NCI-H2196 treated with DMSO at 0.1 percent for 48 hours (cell line): ENCODE measurements around the gene COMT.

ENCODE experiments used
- DNase-seq: peaks from one replicate; lab custom pipeline; 2025; ENCODE audit not compliant: unreplicated experiment; lab: John Stamatoyannopoulos, UW

COMT gene

GRCh38 chr22:20009582-20010306 is 68.2 kb downstream of the COMT start:
- no peak for DNase-seq

- no peak for DNase-seq
These were observed 68.9 kb downstream of the COMT start for GRCh38 chr22:20010307-20011122.

DNA sequence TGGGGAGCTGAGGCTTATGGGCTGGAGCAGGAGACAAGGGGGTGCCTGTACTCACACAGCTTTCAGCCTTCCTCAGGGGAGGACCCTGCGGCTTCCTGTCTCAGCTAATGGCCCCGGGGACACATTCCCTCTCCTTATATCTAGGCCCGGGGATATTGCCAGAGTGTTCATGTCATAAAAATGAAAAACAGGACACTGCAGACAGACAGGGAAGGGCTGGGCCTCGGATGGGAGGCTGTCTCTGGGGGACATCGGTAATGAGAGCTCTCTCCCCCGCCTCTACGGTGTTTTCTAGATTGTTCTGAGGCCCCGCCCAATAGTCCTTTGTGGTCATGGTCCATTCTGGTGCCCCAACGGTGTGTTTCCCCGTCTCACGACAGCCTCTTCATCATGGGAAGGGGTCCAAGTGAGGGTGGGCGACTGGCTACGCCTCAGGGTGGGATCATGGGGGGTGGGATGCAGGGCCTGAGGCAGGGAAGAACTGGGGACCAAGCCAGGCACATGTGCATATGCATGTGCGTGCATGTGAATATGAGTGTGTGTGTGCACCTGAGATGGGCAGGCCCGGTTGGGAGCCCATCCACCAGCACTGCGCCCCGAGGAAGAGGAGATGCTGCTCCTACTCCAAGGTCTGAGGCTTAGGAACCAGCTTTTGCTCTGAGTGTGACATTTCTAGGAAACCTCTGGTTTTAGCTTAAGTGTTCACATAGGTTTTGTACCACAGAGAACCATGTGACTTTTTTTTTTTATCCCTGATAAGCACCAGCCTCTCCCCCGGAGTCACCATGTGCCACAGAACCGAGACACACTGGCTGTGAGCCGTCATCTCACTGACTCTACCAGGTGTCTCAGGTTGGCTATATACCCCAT is 69.8 kb downstream of the COMT start:
- DNase-seq: no peak

- no peak for DNase-seq
These were observed 70.6 kb downstream of the COMT start for GRCh38 chr22:20011993-20012740.

DNA sequence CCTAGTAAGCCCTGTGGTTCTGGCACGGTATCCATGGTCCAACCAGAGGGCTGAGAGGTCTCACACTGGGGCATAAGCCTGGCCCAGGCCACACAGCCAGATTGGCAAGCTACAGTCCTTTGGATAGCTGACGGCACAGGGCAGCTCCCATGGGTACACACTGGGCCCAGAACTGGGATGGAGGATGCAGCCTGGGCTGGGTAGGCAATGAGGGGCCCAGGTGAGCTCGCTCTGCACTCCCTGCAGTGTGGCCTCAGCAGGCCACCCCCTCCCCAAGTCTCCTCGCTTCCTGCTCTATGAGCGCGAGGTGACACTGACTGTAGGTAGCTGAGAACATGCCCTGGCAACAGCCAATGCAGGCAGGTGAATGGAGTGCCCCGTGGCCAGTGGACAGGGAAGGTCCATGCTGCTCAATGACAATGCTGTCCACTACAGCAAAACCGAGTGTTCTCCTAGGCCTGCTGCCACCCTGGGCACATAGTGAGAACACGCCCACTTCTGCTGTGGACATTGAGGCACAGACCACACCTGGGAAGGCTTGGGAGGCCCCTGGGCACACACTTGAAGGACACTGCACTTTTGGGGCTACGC is 71.3 kb downstream of the COMT start:
- no peak for DNase-seq

GRCh38 chr22:20013382-20013871 is 71.9 kb downstream of the COMT start:
- DNase-seq: no peak

DNA sequence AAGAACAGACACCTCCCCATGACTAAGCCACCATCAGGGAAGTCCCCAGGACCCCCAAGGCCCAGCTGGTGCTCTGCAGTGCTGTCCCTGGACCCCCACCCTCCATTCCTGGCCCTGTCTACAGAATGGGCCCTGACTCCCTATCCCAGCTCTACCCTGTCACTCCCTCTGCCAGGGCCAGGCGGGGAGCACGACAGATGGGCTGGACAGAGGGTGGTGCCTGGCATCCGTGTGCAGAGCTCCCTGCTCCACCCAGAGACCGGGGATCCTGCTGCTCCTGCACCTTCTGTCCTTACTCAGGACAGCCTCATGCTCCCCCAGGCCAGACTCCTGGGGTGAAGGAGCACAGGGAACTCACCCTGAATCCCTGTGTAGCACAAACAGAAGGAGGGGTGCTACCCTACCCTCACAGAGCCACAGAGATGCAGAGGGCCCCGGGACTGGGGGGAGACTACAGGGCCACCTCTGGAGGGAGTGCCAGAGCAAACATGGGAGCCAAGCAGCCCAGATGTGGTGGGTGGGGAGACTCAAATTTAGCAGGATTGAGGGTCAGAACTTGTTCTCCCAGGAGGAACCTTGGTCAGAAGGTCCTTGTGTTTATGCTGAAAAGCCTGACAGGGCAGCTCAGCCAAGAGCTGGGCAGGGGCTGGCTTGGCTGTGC is 73.1 kb downstream of the COMT start:
- no peak for DNase-seq

GRCh38 chr22:20015187-20015625 is 73.6 kb downstream of the COMT start:
- no peak for DNase-seq

GRCh38 chr22:20015971-20016733 is 74.6 kb downstream of the COMT start:
- DNase-seq: no peak

DNA sequence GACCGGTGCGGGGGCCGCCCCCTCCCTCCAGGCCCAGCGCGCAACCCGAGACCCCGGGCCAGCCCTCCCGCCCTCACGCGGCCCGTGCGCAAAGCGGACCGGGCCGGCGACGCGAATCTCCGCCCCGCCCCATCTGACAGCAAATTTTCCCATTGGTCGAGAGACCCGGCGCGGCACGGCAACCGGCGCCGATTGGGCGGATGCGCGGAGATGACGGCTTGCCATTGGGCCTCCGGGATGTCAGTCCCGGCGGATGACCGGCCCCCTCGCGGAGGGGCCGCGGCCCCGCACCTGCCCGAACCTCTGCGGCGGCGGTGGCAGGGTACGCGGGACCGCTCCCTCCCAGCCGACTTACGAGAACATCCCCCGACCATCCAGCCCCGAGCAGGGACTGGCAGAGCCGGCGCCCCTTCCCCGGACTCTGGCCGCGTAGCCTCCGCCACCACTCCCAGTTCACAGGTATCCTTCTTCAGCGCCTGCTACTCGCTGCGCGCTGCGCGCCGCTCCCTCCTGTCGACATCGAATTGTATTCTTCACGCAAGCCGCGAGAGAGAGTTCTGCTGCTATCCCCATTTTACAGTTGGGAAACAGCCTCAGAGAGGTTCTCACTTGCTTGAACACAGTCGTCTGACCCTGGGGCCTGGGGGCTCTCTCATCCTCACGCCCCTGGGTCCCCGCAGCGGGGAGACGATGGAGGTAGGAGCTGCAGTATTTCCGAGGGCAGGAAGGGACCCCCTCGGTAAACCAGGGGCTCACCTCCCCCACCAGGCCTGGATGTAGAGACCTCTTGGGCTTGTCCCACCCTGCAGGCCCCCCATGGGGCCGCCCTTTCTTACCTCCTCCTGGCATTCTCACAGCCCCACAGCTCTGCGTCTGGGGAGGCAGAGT is 75.4 kb downstream of the COMT start, which contains the start of gene ARVCF:
ARVCF (minus strand) TSS at position 90 of the 888 bp plus-strand sequence. CDS start 26,029 bp downstream, outside the sequence.
- peak; percentile 50 for DNase-seq

GRCh38 chr22:20017622-20017958 is 76.0 kb downstream of the COMT start:
- DNase-seq: no peak

- DNase-seq: no peak
These were observed 76.4 kb downstream of the COMT start for GRCh38 chr22:20018001-20018400.
